B cell (primary cell): ENCODE results near the gene BMERB1.

Source experiments
- CTCF ChIP-seq: fragments of 200-600 bp; IDR thresholded peaks from one replicate; pipeline ENCODE4 v1.8.0; 2022; ENCODE audit warnings: antibody characterized with exemption, mild to moderate bottlenecking
- EZH2 ChIP-seq: IDR thresholded peaks from 2 replicates; pipeline ENCODE4 v1.6.1; 2012; ENCODE audit warnings: borderline replicate concordance, low read depth, mild to moderate bottlenecking, moderate library complexity, low read length; ENCODE audit not compliant: insufficient read depth, poor library complexity, severe bottlenecking

DNA sequence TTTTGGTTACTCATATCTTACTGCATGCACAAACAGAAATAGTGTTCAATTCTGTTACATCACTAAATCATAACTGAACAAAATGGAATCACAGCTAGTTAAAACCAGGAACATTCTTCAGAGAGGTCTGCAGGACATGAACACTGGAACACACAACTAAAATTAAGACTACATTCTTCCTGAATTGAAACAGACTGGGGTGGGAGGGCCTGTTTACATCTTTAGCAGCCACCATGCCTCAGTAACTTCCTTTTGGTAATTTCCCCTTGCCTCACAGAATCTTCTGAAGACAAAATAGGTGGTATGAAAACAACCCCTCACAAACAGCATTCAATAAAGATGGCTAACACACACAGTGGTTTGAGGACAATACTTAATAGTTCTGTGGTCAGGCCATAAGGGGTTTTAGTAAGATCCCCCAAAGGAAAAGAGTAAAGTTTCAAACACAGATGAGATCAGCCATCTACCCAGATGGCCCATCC, 202.0 kb downstream of the BMERB1 start:
- no peak for TF ChIP-seq CTCF
- TF ChIP-seq EZH2: no peak
